GM12801 (cell line): ENCODE measurements around the gene IL5RA.

Source experiments
- TF ChIP-seq, protein P1 (sequence below): IDR thresholded peaks from one replicate; pipeline ENCODE4 v1.5.1; 2011; ENCODE audit warnings: control low read depth; ENCODE audit not compliant: insufficient read length; ENCODE audit errors: extremely low read depth

The IL5RA gene

DNA sequence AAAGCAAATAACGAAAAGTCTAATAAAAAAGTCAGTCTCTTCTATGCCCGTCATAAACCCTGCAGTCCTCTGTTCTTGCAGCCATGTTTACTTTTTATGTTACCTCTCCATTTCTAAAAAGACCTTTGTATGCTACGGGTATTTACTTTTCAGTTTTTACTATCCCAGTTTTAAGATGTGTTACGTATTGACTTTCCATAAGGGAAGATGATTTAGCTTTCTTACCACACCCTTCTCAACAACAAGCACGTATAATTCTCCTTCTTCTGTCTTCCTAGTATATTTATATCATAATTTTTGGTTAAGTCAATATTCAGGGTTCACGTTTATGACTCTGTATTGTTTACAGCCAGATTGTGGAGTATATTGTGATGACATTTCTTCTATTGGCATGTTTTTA lies 27.4 kb upstream of the IL5RA start:
- TF ChIP-seq, protein P1, sequence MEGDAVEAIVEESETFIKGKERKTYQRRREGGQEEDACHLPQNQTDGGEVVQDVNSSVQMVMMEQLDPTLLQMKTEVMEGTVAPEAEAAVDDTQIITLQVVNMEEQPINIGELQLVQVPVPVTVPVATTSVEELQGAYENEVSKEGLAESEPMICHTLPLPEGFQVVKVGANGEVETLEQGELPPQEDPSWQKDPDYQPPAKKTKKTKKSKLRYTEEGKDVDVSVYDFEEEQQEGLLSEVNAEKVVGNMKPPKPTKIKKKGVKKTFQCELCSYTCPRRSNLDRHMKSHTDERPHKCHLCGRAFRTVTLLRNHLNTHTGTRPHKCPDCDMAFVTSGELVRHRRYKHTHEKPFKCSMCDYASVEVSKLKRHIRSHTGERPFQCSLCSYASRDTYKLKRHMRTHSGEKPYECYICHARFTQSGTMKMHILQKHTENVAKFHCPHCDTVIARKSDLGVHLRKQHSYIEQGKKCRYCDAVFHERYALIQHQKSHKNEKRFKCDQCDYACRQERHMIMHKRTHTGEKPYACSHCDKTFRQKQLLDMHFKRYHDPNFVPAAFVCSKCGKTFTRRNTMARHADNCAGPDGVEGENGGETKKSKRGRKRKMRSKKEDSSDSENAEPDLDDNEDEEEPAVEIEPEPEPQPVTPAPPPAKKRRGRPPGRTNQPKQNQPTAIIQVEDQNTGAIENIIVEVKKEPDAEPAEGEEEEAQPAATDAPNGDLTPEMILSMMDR: no peak

DNA sequence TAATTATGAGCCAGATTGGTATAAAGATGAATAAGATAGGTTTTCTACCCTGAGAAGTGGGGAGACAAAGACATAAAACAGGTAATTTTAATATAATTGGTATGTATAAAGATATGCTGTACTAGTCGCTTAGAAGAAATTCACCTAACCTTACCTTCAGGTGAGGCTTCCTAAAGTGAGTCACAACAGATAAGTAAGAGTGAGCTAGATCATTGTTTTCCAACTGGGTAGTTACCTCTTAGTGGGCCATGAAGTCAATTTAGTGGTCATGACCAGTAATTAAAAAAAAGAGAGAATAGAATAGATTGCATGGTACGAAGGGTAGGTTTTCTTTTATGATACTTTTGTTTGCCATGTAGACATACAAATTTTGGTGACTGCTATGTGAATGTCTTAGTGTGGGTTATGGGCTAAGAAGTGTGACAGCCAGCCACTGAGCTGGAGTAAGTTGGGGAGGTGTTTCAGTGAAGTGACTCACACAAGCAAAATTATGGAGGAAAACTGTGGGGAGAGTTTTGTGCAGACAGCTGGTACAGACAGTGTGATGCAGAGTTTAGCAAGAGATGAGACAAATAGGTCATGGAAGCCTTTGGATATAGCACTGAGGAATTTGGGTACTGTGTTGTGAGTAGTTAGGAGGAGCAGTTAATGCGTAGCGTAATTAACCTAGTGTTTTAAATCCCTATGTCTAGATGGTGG lies 24.7 kb upstream of the IL5RA start:
- TF ChIP-seq, protein P1: no peak

DNA sequence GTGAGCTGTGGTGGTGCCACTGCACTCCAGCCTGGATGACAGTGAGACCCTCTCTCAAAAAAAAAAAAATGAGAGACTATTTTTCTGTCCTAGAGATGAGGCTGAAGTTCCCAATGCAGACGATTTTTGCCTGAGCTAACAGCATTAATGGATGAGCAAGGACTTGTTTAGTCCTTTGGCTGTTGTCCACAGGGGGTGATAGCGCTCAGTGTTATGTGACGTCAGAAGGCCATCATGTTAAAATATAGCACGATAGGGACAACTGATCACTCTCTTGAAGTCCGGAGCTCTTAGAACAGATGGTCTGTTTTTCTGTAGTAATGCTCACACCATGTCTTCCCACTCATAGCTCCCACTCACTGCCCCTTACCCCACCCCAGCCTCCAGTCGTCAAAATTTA lies 23.3 kb upstream of the IL5RA start:
- TF ChIP-seq, protein P1: no peak

DNA sequence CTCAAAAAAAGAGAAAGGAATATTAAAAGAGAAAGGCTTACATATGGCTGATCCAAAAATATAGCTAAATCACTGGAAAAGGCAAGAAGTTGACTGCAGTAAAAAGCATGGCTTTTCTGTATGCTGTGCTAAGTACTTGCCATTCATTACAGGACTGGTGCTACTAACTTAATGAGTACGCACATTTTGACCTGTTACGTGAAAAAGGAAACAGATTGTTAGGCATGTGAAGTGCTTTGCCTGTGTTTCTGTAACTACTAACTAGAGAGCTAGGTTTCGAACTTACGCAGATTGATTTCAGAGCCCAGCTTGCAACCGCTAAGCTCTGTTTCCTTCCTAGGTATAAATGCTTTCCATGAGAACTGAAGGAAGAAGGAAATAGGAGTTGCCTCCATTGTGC lies 19.4 kb upstream of the IL5RA start:
- TF ChIP-seq, protein P1: no peak

DNA sequence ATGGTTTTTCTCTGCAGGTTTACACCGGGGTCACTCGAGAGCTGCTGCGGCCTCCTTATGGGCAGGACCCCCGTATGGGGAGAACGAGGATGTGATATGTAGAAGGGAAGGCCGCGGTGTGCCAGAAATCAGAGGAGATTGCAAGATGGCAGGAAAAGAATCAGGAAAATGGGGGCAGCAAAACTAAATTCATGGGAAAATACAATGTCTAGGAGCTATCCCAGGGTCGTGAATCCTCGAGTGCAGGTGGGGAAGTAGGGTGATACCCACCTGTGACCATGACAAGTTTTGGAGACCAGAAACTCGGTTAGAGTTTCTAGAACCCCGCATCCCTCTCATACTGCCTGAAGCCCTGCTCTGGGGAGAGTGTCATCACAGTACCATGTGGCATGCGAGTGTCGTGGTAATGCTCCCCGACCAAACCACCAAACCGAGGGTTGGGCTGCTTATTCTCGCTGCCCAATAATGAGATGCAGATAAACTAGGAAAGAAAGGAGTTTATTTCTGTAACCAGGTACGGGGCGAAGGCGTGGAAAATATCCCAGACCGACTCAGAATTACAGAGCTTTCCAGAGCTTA lies 17.3 kb upstream of the IL5RA start:
- TF ChIP-seq, protein P1: no peak

DNA sequence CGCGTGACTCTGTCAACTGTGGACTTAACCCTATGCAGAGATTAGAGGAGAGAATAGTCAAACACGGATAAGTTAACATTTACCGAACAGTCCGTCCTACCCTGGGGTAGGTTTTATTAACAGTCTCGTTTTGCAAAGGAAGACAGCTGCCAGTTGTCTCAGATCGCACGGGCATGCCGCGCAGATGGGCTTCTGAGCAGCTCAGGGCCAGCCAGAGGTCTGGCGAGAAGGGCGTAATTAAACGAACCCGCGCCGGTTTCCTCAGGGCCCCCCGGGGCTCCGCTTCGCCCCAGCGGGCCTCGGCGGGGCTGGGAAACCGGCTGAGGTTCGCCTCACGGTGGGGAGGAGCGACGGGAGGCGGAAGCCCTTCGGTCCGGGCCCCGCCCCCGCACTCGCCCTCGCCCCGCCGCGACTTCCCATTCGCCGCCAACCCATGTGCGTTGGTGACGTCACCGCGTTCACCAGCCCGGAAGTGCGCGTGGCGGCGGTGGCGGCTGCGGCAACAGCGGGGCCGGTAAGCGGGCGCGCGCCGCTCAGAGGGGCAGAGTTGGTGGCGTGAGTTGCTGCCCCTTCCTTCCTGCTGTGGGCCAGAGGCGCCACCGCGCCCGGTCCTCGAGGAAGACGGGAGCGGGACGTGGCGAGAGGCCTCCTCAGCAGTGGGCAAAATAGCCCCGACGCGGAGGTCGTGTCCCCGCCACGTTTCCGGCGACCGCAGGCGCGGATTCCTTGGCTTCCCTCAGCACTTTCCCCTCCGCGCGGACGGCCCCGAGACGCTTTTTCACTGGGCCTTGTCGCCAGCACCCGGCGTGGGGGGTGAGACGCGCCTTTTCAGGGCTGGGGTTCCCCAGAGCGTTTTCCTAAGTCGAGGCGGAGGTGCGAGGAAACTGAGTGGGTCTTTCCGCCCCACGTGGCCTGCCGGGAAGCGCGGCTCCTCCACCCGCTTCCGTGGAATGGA lies 16.6 kb upstream of the IL5RA start, which contains the start of gene TRNT1:
TRNT1 (plus strand) TSS at position 464 of the 955 bp plus-strand sequence. CDS start 2,101 bp downstream, outside the sequence.
- TF ChIP-seq, protein P1: no peak

DNA sequence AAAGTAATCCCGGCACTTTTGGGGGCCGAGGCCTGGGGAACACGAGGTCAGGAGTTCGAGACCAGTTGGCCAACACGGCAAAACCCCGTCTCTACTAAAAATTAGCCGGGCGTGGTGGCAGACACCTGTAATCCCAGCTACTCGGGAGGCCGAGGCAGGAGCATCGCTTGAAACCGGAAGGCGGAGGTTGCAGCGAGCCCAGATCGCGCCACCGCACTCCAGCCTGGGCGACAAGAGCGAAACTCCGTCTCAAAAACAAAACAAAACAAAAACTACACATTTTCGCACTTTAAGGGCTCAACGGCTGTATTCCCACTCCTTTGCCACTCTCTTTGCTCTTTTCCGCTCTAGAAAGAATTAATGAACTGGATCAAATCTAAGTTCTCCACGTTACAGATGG lies 15.8 kb upstream of the IL5RA start:
- TF ChIP-seq, protein P1: no peak
